A549 (cell line): ENCODE results near the gene PHYH. TPM values are rescaled to one million over a fixed set of nuclear protein-coding genes. Genes with fewer than 3 reads are reported as not detected.

Source experiments
- ATAC-seq, 2 experiments: fragments of 200-7000 bp in 1 of 2; fragments of >200 bp in 1 of 2; cut with Nextera tagmentation in 1 of 2; cut with Tn5 transposase in 1 of 2; 3 replicates each; pipeline versions ENCODE4 v1.8.0 to v1.9.1; 2018 to 2020; ENCODE audit warnings: mild to moderate bottlenecking in 1 of 2, moderate library complexity in 1 of 2
- CTCF ChIA-PET: fragments of 300-600 bp; sonication (Branson Sonifier 250); formaldehyde crosslinking; extraction: SDS; loops from one replicate; lab custom pipeline; 2021; ENCODE audit warnings: antibody characterized with exemption, inconsistent platforms; lab: Yijun Ruan, JAX
- POLR2A ChIA-PET: fragments of 350-600 bp; formaldehyde crosslinking; extraction: SDS; loops from one replicate; lab custom pipeline; 2021; ENCODE audit warnings: antibody characterized with exemption, inconsistent platforms; lab: Yijun Ruan, JAX
- DNase-seq, 2 experiments: peaks; one replicate each; pipeline versions ENCODE4 v3.0.0 to v3.0.0-alpha.2; 2011 to 2016; ENCODE audit warnings: low read depth in 1 of 2, low spot score in 1 of 2
- FAIRE-seq: peaks from 2 replicates; lab custom pipeline; 2011; peaks lifted over from hg19 to GRCh38; lab: Jason Lieb, UNC
- H3K27ac ChIP-seq, 2 experiments: fragments of >200 bp; sonication (Bioruptor Twin); formaldehyde crosslinking; 3 replicates each; pipeline ENCODE4 v1.5.1; 2016 to 2017
- H3K4me1 ChIP-seq: fragments of >200 bp; sonication (Bioruptor Twin); formaldehyde crosslinking; 3 replicates; pipeline ENCODE4 v1.6.1; 2016
- H3K4me2 ChIP-seq: fragments of >200 bp; sonication (Bioruptor Twin); formaldehyde crosslinking; 3 replicates; pipeline ENCODE4 v1.6.1; 2016
- H3K4me3 ChIP-seq: fragments of >200 bp; sonication (Bioruptor Twin); formaldehyde crosslinking; 3 replicates; pipeline ENCODE4 v1.5.1; 2016
- H3K9me3 ChIP-seq: fragments of >200 bp; sonication (Bioruptor Twin); formaldehyde crosslinking; 3 replicates; pipeline ENCODE4 v1.6.1; 2016
- CHD2 ChIP-seq: fragments of 150-350 bp; IDR thresholded peaks from 2 replicates; pipeline ENCODE4 v1.6.1; 2014; ENCODE audit warnings: low read length; ENCODE audit not compliant: partially characterized antibody
- CHD4 ChIP-seq: fragments of 200-600 bp; sonication (generic); IDR thresholded peaks from 2 replicates; pipeline ENCODE4 v1.6.1; 2016; ENCODE audit warnings: antibody characterized with exemption, mild to moderate bottlenecking, borderline replicate concordance
- EHMT2 ChIP-seq: fragments of 200-600 bp; sonication (generic); IDR thresholded peaks from 2 replicates; pipeline ENCODE4 v1.6.1; 2016; ENCODE audit warnings: antibody characterized with exemption, low read depth, mild to moderate bottlenecking, moderate library complexity
- ELK1 ChIP-seq: fragments of 150-350 bp; IDR thresholded peaks from 2 replicates; pipeline ENCODE4 v1.6.1; 2014; ENCODE audit warnings: low read depth, mild to moderate bottlenecking, low read length
- ESRRA ChIP-seq: fragments of 150-350 bp; IDR thresholded peaks from 2 replicates; pipeline ENCODE4 v1.6.1; 2014; ENCODE audit warnings: mild to moderate bottlenecking, low read length, borderline replicate concordance
- FOXS1 ChIP-seq: fragments of 250-450 bp; sonication (Bioruptor Pico); IDR thresholded peaks from 2 replicates; pipeline ENCODE4 v1.5.0; 2020; ENCODE audit warnings: mild to moderate bottlenecking, moderate library complexity
- HDAC2 ChIP-seq: fragments of 200-600 bp; sonication (generic); IDR thresholded peaks from 2 replicates; pipeline ENCODE4 v1.6.1; 2016
- KDM1A ChIP-seq: fragments of 200-600 bp; sonication (generic); IDR thresholded peaks from 2 replicates; pipeline ENCODE4 v1.6.1; 2016; ENCODE audit warnings: low read depth, mild to moderate bottlenecking
- MAFK ChIP-seq: fragments of 450-650 bp; IDR thresholded peaks from 2 replicates; pipeline ENCODE4 v1.6.1; 2014; ENCODE audit not compliant: partially characterized antibody
- NR3C1 ChIP-seq: fragments of >200 bp; sonication (Bioruptor Twin); formaldehyde crosslinking; IDR thresholded peaks from 3 replicates; pipeline ENCODE4 v1.6.1; 2017
- RAD21 ChIP-seq, 2 experiments: fragments of >200 bp in 1 of 2; sonication (Bioruptor Twin) in 1 of 2; formaldehyde crosslinking in 1 of 2; IDR thresholded peaks in 1 of 2; conservative IDR thresholded peaks in 1 of 2; 2 replicates in 1 of 2; 3 replicates in 1 of 2; pipeline ENCODE4 v1.6.1; 2012 to 2018; ENCODE audit warnings: inconsistent platforms in 1 of 2
- RCOR1 ChIP-seq: fragments of 150-350 bp; IDR thresholded peaks from 2 replicates; pipeline ENCODE4 v1.6.1; 2014; ENCODE audit warnings: antibody characterized with exemption, low read length, low read depth
- REST ChIP-seq: fragments of 200-600 bp; sonication (generic); IDR thresholded peaks from 2 replicates; pipeline ENCODE4 v1.6.1; 2016; ENCODE audit warnings: antibody characterized with exemption, mild to moderate bottlenecking, moderate library complexity
- RNF2 ChIP-seq: fragments of 200-600 bp; sonication (generic); IDR thresholded peaks from 2 replicates; pipeline ENCODE4 v1.6.1; 2016; ENCODE audit warnings: low read depth, mild to moderate bottlenecking, antibody characterized with exemption, moderate library complexity, borderline replicate concordance
- SMC3 ChIP-seq: fragments of >200 bp; sonication (Bioruptor Twin); formaldehyde crosslinking; IDR thresholded peaks from 3 replicates; pipeline ENCODE4 v1.6.1; 2018; ENCODE audit warnings: inconsistent platforms
- SREBF2 ChIP-seq: fragments of 450-650 bp; IDR thresholded peaks from 2 replicates; pipeline ENCODE4 v1.6.1; 2014; ENCODE audit warnings: mild to moderate bottlenecking, moderate library complexity
- TFCP2L1 ChIP-seq: fragments of 250-450 bp; sonication (Bioruptor Pico); IDR thresholded peaks from 2 replicates; pipeline ENCODE4 v1.5.0; 2021; ENCODE audit warnings: mild to moderate bottlenecking
- ZC3H11A ChIP-seq: fragments of 450-650 bp; IDR thresholded peaks from 2 replicates; pipeline ENCODE4 v1.6.1; 2014; ENCODE audit warnings: antibody characterized with exemption, mild to moderate bottlenecking
- ZFP36 ChIP-seq: fragments of 450-650 bp; IDR thresholded peaks from 2 replicates; pipeline ENCODE4 v1.6.1; 2014; ENCODE audit warnings: borderline replicate concordance; ENCODE audit not compliant: partially characterized antibody
- ZNF302 ChIP-seq: fragments of 250-450 bp; sonication (Bioruptor Pico); IDR thresholded peaks from 2 replicates; pipeline ENCODE4 v1.9.0; 2021; ENCODE audit warnings: inconsistent platforms, mild to moderate bottlenecking, moderate library complexity
- ZSCAN20 ChIP-seq: fragments of 250-450 bp; sonication (Bioruptor Pico); IDR thresholded peaks from 2 replicates; pipeline ENCODE4 v1.8.0; 2022; ENCODE audit warnings: mild to moderate bottlenecking, moderate library complexity
- WGBS: methylation state at CpG from one replicate; pipeline ENCODE4 v1.1.6; 2017; ENCODE audit errors: missing lambda C conversion rate; 5-methylcytosine and 5-hydroxymethylcytosine counted together
- polyA plus RNA-seq, 4 experiments: library from polyadenylated mRNA; depleted of rRNA in 3 of 4; stranded (reverse); fragments of >200 nt; fragmentation: RNase III in 1 of 4; extraction: RNeasy Plus Mini Kit Qiagen cat#74134 plus additional on column Dnase treatment in 1 of 4; gene quantifications; 2 replicates in 3 of 4; 3 replicates in 1 of 4; pipeline ENCODE4 v1.2.3, GENCODE V29; 2011 to 2017

PHYH gene
- polyA plus RNA-seq, 2 of the 4 experiments (the other 2 are of a cell fraction) = 25.6 to 26.3 TPM

GRCh38 chr10:13316635-13317311 lies 16.9 kb upstream of the PHYH start:
- Histone ChIP-seq H3K27ac (no peak overlapping the region), H3K9me3 (no peaks in the 10 kb centered on the region), H3K4me1 (no peaks in the 10 kb centered on the region), H3K4me2 (no peak overlapping the region), H3K4me3 (no peak overlapping the region)
- ATAC-seq = no peak; a peak in 1 of 6 replicates
- POLR2A ChIA-PET = interaction anchor here (1.1 to 1.5 kb wide), 2 partner anchors 14 to 18 kb away, joined by 3 read pairs; no protein-coding TSS in a partner anchor
- no peak for FAIRE-seq
- 87% methylated on average over 7 of the region's 7 CpGs for WGBS
- TF ChIP-seq ZC3H11A (no peak), MAFK (no peak), FOXS1 (CRISPR knock-in tag) (no peak), RAD21 (conservative IDR thresholded peaks at IDR 0.05 in 1 of 2, IDR thresholded peaks at IDR 0.05 in 1 of 2) (no peak), CHD4 (no peak), ELK1 (no peak), REST (no peak), ESRRA (no peak), KDM1A (no peak)
- CTCF ChIA-PET = interaction anchor here (0.8 to 3.8 kb wide), 3 partner anchors 12 to 155 kb away, joined by 3 to 17 read pairs (median 7); partner anchors contain the start of gene MCM10
- no peak for DNase-seq

GRCh38 chr10:13315361-13315760 lies 15.5 kb upstream of the PHYH start:
- no peak overlapping the region for H3K4me3 ChIP-seq
- ChIA-PET POLR2A (no interaction called here), CTCF (interaction anchor here (1.2 to 3.8 kb wide), 3 partner anchors 11 to 57 kb away, joined by 3 to 17 read pairs (median 7); no protein-coding TSS in a partner anchor)
- no peak overlapping the region for H3K27ac ChIP-seq
- H3K4me2 ChIP-seq = no peak overlapping the region
- FAIRE-seq (no peak), DNase-seq (no peak), ATAC-seq (no peak)
- no peak for TF ChIP-seq ZFP36
- no peak for TF ChIP-seq RNF2
- TF ChIP-seq CHD2 = no peak
- TF ChIP-seq EHMT2 = no peak
- TF ChIP-seq TFCP2L1 = no peak
- TF ChIP-seq SMC3 = no peak
- no peak for TF ChIP-seq ZSCAN20
- TF ChIP-seq SREBF2 = no peak
- no peak for TF ChIP-seq RCOR1
- TF ChIP-seq KDM1A = no peak
- no peak for TF ChIP-seq HDAC2
- no peak for TF ChIP-seq ZNF302 (CRISPR knock-in tag)
- TF ChIP-seq NR3C1 = no peak
- H3K9me3 ChIP-seq = no peaks in the 10 kb centered on the region
- H3K4me1 ChIP-seq = no peaks in the 10 kb centered on the region
